RWPE2 (cell line): ENCODE measurements around the gene DNAI1.

ENCODE experiments used
- ATAC-seq: fragments of 200-7000 bp; cut with Tn5 transposase; 3 replicates; pipeline ENCODE4 v1.9.1; 2021; ENCODE audit warnings: low read depth
- DNase-seq: peaks from one replicate; pipeline ENCODE4 v3.0.0-alpha.2; 2020; ENCODE audit warnings: low spot score
- H3K27ac ChIP-seq: fragments of 450-650 bp; 2 replicates; pipeline ENCODE4 v1.5.1; 2017; ENCODE audit warnings: mild to moderate bottlenecking; ENCODE audit not compliant: poor library complexity, severe bottlenecking
- H3K27me3 ChIP-seq: fragments of 250-450 bp; sonication (Bioruptor Pico); 2 replicates; pipeline ENCODE4 v1.5.1; 2021; ENCODE audit warnings: mild to moderate bottlenecking, moderate library complexity; ENCODE audit not compliant: insufficient read depth, poor library complexity, severe bottlenecking
- H3K36me3 ChIP-seq: fragments of 250-450 bp; sonication (Bioruptor Pico); 2 replicates; pipeline ENCODE4 v1.5.1; 2020; ENCODE audit warnings: low read depth, mild to moderate bottlenecking, moderate library complexity
- H3K4me1 ChIP-seq: fragments of 250-450 bp; sonication (Bioruptor Pico); 2 replicates; pipeline ENCODE4 v1.5.1; 2021; ENCODE audit warnings: mild to moderate bottlenecking, moderate library complexity; ENCODE audit not compliant: insufficient read depth, poor library complexity, severe bottlenecking
- H3K4me3 ChIP-seq: fragments of 250-450 bp; sonication (Bioruptor Pico); 2 replicates; pipeline ENCODE4 v1.5.1; 2021; ENCODE audit warnings: mild to moderate bottlenecking, moderate library complexity; ENCODE audit not compliant: severe bottlenecking
- H3K9me3 ChIP-seq: fragments of 250-450 bp; sonication (Bioruptor Pico); 2 replicates; pipeline ENCODE4 v1.5.1; 2021; ENCODE audit warnings: mild to moderate bottlenecking, moderate library complexity; ENCODE audit not compliant: severe bottlenecking
- CTCF ChIP-seq: fragments of 450-650 bp; IDR thresholded peaks from one replicate; pipeline ENCODE4 v1.5.1; 2017; ENCODE audit warnings: mild to moderate bottlenecking, moderate library complexity; ENCODE audit not compliant: poor library complexity, severe bottlenecking

DNAI1 gene

GRCh38 chr9:34458013-34458958 is at the start of gene DNAI1, which contains the start of gene FAM219A:
Gene DNAI1, plus strand, starts transcription at chr9:34458805. Its CDS starts 201 bp downstream, at chr9:34459006.
Gene FAM219A, minus strand, starts transcription at chr9:34458570. Its CDS starts 307 bp downstream, at chr9:34458263.
- DNase-seq (peak; percentile 98), ATAC-seq (peak; percentile 87)
- Histone ChIP-seq H3K27ac (peak within 1 kb of the TSS; percentile 26), H3K4me3 (peak within 1 kb of the TSS; percentile 66), H3K9me3 (no peaks in the 10 kb centered on the region), H3K4me1 (peaks cover 12% of the 10 kb centered on the region), H3K27me3 (no peaks in the 10 kb centered on the region), H3K36me3 (no peaks in the 10 kb centered on the region)
- TF ChIP-seq CTCF, result no peak

- Histone ChIP-seq H3K4me1 (no peaks in the 10 kb centered on the region), H3K9me3 (no peaks in the 10 kb centered on the region), H3K4me3 (no peak overlapping the region), H3K27me3 (no peaks in the 10 kb centered on the region), H3K27ac (no peak overlapping the region), H3K36me3 (no peaks in the 10 kb centered on the region; the same call in 1 of the 2 replicates)
- ATAC-seq, result no peak
- no peak for TF ChIP-seq CTCF
- DNase-seq, result no peak
Measured at GRCh38 chr9:34409154-34409553, 49.5 kb upstream of the DNAI1 start.

GRCh38 chr9:34412336-34412735 is 46.3 kb upstream of the DNAI1 start:
- DNase-seq (no peak), ATAC-seq (no peak)
- Histone ChIP-seq H3K9me3 (no peaks in the 10 kb centered on the region), H3K27me3 (no peaks in the 10 kb centered on the region), H3K4me3 (no peak overlapping the region), H3K36me3 (no peaks in the 10 kb centered on the region), H3K27ac (no peak overlapping the region), H3K4me1 (no peaks in the 10 kb centered on the region)
- no peak for TF ChIP-seq CTCF

GRCh38 chr9:34413231-34413852 is 45.3 kb upstream of the DNAI1 start:
- Histone ChIP-seq H3K9me3 (no peaks in the 10 kb centered on the region), H3K27me3 (no peaks in the 10 kb centered on the region), H3K4me3 (no peak overlapping the region), H3K36me3 (no peaks in the 10 kb centered on the region), H3K4me1 (no peaks in the 10 kb centered on the region), H3K27ac (no peak overlapping the region)
- TF ChIP-seq CTCF, result no peak
- DNase-seq (no peak), ATAC-seq (no peak; the same call in 2 of the 3 replicates)
